GM19468 (cell line): ENCODE results near the gene CRNKL1.

Source experiments
- ATAC-seq: cut with Tn5 transposase; IDR thresholded peaks from one replicate; pipeline ENCODE4 v1.9.1; 2021; ENCODE audit warnings: mild to moderate bottlenecking, moderate library complexity, moderate number of reproducible peaks; ENCODE audit not compliant: unreplicated experiment; ENCODE audit errors: extremely low read depth

The CRNKL1 gene

DNA sequence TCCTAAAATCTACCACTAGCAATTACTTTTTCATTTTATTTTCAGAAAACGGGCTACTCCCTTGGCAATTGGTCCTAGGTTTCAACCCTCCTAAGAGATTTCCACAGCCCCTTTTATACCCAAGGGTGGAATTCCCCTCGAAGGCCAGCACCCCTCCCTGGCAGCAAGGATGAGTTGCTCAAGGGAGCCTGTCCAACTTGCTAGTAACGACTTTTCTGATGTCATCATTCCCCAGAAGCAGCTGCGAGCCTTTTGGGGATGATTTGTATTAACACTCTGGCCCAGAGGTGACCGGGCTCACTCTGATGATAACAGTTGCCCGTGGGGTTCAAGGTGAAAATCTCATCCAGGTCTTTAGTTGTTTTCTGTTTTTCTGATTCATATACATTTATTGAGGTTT is 65.8 kb downstream of the CRNKL1 start:
- ATAC-seq = no peak
